GM21786 (cell line): ENCODE data around the gene NQO2.
"Not testable (repeated sequence)": the region's sequence is repeated elsewhere in the genome, so short reads cannot be mapped to it uniquely, and the experiment has no call there.

ENCODE experiments used
- ATAC-seq: cut with Tn5 transposase; IDR thresholded peaks from one replicate; pipeline ENCODE4 v1.9.1; 2021; ENCODE audit not compliant: unreplicated experiment

The NQO2 gene

GRCh38 chr6:2970034-2970685, 29.5 kb upstream of the NQO2 start:
- no peak for ATAC-seq

GRCh38 chr6:2970753-2971419, 28.8 kb upstream of the NQO2 start:
- ATAC-seq: no peak

DNA sequence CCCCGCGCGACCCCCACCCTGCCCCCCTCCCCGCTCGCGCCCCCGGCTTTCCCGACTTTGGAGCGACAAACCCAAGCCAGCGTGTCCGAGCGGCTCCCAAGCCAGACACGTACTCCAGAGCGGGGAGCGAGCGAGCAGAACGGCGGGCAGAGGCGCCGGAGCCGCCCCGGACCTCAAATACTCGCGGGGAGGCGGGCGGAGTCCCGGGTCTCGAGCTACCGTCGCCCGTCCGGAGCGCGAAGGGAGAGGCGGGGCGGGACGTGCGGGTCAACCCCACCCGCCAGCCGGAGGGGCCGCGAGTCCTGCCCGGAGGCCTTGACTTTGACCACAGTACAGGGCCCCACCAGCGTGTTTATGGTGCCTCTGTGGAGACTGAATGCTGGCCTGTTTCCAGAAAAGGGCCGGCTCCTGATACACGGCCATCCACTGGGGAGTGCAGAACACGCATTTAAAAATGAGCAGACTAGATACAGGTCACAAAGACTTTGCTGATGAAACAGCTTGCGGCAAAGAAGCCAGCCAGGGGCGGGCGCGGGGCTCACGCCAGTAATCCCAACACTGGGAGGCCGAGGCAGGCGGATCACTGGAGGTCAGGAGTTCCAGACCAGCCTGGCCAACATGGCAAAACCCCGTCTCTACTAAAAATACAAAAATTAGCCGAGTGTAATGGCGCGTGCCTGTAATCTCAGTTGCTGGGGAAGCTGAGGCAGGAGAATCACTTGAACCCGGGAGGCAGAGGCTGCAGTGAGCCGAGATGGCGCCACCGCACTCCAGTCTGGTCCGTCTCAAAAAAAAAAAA, 28.1 kb upstream of the NQO2 start, which contains the start of gene SERPINB6:
SERPINB6 (minus strand) TSS at position 148 of the 799 bp plus-strand sequence. CDS start 12,235 bp downstream, outside the sequence.
- ATAC-seq: no peak

- not testable (repeated sequence) for ATAC-seq
Measured at GRCh38 chr6:2972219-2972487, 27.5 kb upstream of the NQO2 start.

- not testable (repeated sequence) for ATAC-seq
Measured at GRCh38 chr6:2972685-2973084, 27.0 kb upstream of the NQO2 start.

GRCh38 chr6:2973180-2973579, 26.5 kb upstream of the NQO2 start:
- not testable (repeated sequence) for ATAC-seq

DNA sequence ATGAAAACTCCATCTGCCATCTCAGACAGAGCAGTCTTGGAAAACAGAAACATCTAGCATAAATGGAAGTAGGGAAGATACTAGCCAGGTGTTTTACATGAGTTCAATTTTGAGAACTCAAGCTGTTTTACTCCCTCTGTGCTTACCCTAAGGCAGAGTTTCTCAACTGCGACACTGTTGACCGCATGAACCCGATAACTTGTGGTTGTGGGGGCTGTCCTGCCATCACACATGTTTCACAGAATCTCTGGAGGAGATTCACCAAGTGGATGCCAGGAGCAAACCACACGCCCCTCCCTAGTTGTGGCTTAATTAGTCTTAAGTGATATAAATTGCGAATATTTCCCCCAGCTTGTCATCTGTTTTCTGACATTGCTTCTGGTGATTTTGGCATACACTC, 26.0 kb upstream of the NQO2 start:
- no peak for ATAC-seq

DNA sequence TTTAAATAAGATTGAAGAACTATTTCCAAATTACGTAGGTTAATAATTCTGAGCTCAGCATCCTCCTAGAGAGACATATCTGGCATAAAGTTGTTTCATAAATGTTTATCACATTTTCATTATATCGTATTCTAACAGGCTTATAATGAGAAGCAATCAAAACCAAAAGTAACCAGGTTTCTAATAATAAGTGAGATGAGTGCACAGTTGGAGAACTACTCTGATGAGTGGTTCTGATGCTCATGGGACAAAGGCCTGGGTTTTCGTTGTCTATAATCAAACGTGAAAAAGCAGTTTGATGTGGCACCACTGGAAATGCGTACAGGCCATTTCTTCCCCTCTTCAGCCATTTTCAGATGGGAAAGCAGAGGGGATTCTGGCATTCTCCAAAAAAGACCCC, 23.6 kb upstream of the NQO2 start:
- no peak for ATAC-seq

- no peak for ATAC-seq
Measured at GRCh38 chr6:2976571-2977085, 23.1 kb upstream of the NQO2 start.

GRCh38 chr6:2977290-2977689, 22.4 kb upstream of the NQO2 start:
- ATAC-seq: no peak

DNA sequence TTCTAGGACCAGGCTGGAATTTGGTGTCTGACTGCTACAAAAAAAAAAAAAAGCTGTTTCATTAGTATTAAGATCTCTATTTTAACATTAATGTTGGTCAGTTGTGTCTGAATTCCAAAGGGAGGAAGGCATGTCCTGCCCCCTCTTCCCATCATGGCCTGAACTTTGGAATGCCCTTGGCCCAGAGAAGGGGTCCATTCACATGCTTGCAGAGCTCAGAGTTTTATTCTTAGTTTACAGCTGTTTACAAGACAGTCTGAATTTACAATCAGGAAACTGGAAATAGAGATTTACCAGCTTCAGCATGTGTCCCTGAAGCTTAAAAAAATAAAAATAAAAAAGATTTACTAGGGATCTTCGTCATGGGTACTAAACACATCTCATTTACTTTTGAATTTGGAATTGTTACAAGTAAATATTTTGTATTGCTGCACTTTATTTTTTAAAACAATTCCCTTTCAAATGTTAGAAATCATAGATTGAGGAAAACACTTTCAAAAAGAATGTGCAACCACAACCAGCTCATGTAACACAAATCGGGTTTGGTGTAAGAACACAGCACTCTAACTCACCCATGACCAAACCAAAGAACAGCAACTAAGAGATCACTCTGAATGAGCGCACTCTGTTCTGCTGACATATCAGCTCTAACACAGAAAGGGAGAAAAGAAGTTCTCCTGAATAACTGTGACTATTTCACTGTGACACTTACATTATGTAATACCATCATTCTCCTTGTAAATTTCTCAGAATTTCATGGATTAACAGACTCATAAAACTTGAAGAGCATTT, 21.7 kb upstream of the NQO2 start:
- no peak for ATAC-seq

DNA sequence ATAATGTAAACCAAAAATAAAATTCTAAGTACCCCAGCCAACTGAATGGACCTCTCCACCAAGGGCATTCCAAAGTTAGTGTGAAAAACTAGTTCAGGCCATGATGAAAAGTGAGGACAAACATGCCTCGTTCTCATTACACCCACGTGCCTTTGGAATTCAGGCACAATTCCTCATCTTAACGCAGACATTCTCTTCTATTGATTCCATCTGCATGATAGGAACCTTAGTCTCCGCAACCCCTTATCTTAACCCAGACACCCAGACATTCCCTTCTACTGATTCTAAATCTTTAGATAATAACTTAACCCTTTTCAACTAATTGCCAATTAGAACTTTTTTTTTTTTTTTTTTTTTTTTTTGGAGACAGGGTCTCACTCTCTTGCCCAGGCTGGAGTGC, 20.8 kb upstream of the NQO2 start:
- ATAC-seq: no peak

GRCh38 chr6:2979819-2980464, 19.8 kb upstream of the NQO2 start:
- no peak for ATAC-seq

DNA sequence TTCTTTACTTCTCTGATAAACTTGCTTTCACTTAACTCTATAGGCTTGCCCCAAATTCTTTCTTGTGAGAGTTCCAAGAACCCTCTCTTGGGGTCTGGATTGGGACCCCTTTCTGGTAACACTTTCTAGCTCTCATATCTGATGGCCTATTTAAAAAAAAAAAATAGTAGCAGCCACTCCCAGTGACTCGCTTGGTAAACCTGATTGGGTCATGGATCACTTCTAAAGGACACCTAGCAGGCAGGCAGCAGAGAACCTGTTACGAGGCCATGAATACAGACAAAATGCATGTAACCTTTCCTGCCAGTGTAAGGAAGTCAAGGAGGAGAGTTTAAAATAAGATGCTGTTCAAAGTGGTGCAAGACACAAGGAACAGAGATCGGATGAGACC, 19.2 kb upstream of the NQO2 start:
- no peak for ATAC-seq

DNA sequence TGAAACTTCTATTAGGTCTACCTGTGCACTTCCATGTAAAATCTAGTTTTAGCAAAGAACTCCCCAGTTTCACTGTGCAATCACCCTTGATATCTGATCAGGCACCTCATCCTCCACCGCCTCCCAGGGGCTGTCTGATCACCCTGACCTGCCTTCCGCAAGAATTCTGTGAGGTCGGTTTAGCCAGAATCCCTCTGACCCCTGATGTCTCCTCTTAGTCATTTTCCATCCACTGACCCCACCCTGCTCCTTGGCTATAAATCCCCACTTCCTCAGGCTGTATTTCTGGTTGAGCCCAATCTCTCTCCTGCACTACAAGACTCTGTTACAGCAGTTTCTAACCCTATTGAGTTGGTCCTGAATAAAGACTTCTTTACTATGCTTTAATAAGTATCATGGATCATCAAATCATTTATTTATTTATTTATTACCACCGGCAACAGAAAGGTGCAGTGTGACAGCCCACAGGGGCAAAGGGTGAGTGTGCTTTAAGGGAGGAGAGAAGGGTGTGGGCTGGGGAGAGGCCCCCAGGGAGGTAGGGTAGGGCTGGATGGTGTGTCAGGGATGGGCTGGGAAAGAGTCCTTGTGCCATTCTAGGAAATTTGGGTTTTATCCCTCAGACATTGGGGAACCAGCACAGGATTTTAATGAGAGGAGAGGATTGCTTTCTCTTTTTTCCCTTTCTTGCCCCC, 17.1 kb upstream of the NQO2 start:
- ATAC-seq: no peak

GRCh38 chr6:2984738-2985406, 14.8 kb upstream of the NQO2 start:
- ATAC-seq: no peak

DNA sequence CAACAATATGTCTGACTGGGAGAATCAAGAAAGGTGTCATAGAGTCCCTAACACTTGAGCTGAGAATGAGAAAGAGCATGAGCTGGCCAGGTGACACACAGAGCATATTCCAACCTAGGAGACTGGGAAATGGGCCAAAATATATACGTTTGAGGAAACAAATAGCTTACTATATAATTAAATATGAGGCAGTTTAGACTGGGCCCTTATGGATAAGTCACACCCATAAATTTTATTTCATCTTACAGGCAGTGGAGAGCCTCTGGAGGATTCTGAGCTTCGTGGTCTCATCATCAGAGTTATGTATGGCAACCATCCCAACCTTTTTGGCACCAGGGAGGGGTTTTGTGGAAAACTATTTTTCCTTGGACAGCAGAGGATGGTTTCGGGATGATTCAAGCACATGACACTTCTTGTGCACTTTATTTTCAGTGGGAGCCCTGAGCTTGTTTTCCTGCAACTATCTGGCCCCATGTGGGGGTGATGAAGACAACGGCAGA, 12.9 kb upstream of the NQO2 start:
- no peak for ATAC-seq

- ATAC-seq: no peak
Measured at GRCh38 chr6:2988094-2988425, 11.6 kb upstream of the NQO2 start.
